ENCODE data around the gene AFF3. TPM values are rescaled to one million over a fixed set of nuclear protein-coding genes. Genes with fewer than 3 reads are reported as not detected.

Gene AFF3
- total and polyA plus RNA-seq, 4 donors = 0.48 to 5.3 (median 2.3) TPM

DNA sequence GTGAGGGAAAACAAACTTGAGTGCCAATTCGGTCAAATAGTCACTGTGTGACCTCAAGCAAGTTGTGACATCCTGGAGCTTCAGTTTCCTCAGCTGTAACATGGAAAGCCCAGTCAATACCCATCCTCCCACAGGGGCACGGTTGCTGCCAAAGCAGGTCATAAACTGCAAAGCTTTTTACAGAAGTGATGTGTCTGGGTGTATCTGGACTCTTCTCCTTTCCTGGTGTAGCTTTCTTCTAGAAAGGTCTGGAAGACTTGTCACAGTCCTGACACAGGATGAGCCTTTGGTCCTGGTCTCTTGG, 4.2 kb upstream of the AFF3 start:
- WGBS = 70% methylated on average over 2 of the region's 2 CpGs
- no peaks in the 10 kb centered on the region for H3K27me3 ChIP-seq (ENCODE audit: control insufficient read depth in 4 of 4, insufficient read depth in 4 of 4, low read length in 3 of 4)
- no peak overlapping the region for H3K4me3 ChIP-seq (ENCODE audit: low read depth in 1 of 3, low read length in 3 of 3)
- no peak for DNase-seq (ENCODE audit: low spot score)
- no peak overlapping the region for H3K9ac ChIP-seq (ENCODE audit: low read depth in 1 of 2, low read length in 2 of 2)
- no peaks in the 10 kb centered on the region for H3K4me1 ChIP-seq (ENCODE audit: control insufficient read depth in 4 of 4, insufficient read depth in 4 of 4, low read length in 3 of 4)
- H3K9me3 ChIP-seq (ENCODE audit: control insufficient read depth in 4 of 4, low read length in 3 of 4) = no peaks in the 10 kb centered on the region
- no peak overlapping the region for H3K27ac ChIP-seq (ENCODE audit: low read depth in 1 of 2, low read length in 2 of 2)
- H3K36me3 ChIP-seq (ENCODE audit: control insufficient read depth in 4 of 4, insufficient read depth in 3 of 4, low read depth in 1 of 4, low read length in 3 of 4) = no peaks in the 10 kb centered on the region
- no peak for TF ChIP-seq TAF1 (conservative IDR thresholded peaks at IDR 0.05)
- no peak for TF ChIP-seq HNF4A (conservative IDR thresholded peaks at IDR 0.05)
- no peak for TF ChIP-seq RAD21 (IDR thresholded peaks at IDR 0.05)
- no peak for TF ChIP-seq FOXA2 (IDR thresholded peaks at IDR 0.05)
- no peak for TF ChIP-seq NR2F2 (IDR thresholded peaks at IDR 0.05)
- peak in 1 of 2 donors; percentile 7 for TF ChIP-seq RXRA (IDR thresholded peaks at IDR 0.05)
- no peak for TF ChIP-seq YY1 (IDR thresholded peaks at IDR 0.05)
- TF ChIP-seq, protein P1, sequence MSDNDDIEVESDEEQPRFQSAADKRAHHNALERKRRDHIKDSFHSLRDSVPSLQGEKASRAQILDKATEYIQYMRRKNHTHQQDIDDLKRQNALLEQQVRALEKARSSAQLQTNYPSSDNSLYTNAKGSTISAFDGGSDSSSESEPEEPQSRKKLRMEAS (IDR thresholded peaks at IDR 0.05) = no peak

DNA sequence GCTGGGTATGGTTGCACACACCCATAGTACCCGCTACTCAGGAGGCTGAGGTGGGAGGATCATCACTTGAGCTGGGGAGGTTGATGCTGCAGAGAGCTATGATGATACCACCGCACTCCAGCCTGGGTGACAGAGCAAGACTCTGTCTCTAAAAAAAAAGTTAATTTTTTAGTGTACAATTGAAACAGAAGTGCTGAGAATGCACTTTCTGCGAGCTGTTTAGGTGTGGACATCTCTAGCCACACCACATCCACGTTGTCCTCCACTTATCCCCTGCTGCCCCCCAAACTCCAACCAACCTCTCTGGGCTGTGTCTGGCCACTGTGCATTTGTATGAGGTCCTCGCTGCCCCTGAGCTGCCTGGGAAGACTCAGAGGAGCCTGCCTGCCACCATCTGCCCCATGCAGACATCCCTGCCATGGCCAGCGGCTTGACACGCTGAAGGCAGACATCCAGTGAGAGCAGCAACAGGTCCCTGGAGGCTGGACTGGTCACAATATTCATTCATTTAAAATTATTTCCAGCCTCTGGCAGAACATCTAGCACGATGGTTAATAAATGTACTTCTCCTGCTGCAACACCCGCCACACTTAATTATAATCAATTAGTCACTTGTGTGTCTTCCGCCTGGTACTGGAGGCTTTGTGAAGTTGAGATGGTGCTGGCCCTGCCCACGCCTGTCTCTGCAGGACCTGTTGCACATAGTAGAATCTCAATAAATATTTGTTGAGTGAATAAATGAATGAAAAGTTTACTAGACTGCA, 3.7 kb upstream of the AFF3 start:
- WGBS = 94% methylated on average over 11 of the region's 11 CpGs
- no peak overlapping the region for H3K4me3 ChIP-seq (ENCODE audit: low read depth in 1 of 3, low read length in 3 of 3)
- H3K4me1 ChIP-seq (ENCODE audit: control insufficient read depth in 4 of 4, insufficient read depth in 4 of 4, low read length in 3 of 4) = no peaks in the 10 kb centered on the region
- TF ChIP-seq, protein P2, sequence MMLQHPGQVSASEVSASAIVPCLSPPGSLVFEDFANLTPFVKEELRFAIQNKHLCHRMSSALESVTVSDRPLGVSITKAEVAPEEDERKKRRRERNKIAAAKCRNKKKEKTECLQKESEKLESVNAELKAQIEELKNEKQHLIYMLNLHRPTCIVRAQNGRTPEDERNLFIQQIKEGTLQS (IDR thresholded peaks at IDR 0.05) = no peak
- TF ChIP-seq, protein P1 (IDR thresholded peaks at IDR 0.05) = no peak
- TF ChIP-seq, protein P3, sequence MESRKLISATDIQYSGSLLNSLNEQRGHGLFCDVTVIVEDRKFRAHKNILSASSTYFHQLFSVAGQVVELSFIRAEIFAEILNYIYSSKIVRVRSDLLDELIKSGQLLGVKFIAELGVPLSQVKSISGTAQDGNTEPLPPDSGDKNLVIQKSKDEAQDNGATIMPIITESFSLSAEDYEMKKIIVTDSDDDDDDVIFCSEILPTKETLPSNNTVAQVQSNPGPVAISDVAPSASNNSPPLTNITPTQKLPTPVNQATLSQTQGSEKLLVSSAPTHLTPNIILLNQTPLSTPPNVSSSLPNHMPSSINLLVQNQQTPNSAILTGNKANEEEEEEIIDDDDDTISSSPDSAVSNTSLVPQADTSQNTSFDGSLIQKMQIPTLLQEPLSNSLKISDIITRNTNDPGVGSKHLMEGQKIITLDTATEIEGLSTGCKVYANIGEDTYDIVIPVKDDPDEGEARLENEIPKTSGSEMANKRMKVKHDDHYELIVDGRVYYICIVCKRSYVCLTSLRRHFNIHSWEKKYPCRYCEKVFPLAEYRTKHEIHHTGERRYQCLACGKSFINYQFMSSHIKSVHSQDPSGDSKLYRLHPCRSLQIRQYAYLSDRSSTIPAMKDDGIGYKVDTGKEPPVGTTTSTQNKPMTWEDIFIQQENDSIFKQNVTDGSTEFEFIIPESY (IDR thresholded peaks at IDR 0.05) = no peak
- TF ChIP-seq RAD21 (IDR thresholded peaks at IDR 0.05) (no peak), FOXA1 (IDR thresholded peaks at IDR 0.05) (no peak), GABPA (IDR thresholded peaks at IDR 0.05 in 1 of 2, conservative IDR thresholded peaks at IDR 0.05 in 1 of 2) (no peak), RXRA (IDR thresholded peaks at IDR 0.05) (no peak), TAF1 (conservative IDR thresholded peaks at IDR 0.05) (no peak), FOXA2 (IDR thresholded peaks at IDR 0.05) (no peak), NR2F2 (IDR thresholded peaks at IDR 0.05) (no peak), JUND (IDR thresholded peaks at IDR 0.05) (no peak), YY1 (IDR thresholded peaks at IDR 0.05) (no peak), HNF4G (IDR thresholded peaks at IDR 0.05) (no peak), SP1 (IDR thresholded peaks at IDR 0.05) (no peak), HNF4A (conservative IDR thresholded peaks at IDR 0.05) (no peak)
- TF ChIP-seq, protein P4, sequence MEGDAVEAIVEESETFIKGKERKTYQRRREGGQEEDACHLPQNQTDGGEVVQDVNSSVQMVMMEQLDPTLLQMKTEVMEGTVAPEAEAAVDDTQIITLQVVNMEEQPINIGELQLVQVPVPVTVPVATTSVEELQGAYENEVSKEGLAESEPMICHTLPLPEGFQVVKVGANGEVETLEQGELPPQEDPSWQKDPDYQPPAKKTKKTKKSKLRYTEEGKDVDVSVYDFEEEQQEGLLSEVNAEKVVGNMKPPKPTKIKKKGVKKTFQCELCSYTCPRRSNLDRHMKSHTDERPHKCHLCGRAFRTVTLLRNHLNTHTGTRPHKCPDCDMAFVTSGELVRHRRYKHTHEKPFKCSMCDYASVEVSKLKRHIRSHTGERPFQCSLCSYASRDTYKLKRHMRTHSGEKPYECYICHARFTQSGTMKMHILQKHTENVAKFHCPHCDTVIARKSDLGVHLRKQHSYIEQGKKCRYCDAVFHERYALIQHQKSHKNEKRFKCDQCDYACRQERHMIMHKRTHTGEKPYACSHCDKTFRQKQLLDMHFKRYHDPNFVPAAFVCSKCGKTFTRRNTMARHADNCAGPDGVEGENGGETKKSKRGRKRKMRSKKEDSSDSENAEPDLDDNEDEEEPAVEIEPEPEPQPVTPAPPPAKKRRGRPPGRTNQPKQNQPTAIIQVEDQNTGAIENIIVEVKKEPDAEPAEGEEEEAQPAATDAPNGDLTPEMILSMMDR (IDR thresholded peaks at IDR 0.05; ENCODE audit: low read depth, low read length, missing input control) = no peak
- TF ChIP-seq, protein P5, sequence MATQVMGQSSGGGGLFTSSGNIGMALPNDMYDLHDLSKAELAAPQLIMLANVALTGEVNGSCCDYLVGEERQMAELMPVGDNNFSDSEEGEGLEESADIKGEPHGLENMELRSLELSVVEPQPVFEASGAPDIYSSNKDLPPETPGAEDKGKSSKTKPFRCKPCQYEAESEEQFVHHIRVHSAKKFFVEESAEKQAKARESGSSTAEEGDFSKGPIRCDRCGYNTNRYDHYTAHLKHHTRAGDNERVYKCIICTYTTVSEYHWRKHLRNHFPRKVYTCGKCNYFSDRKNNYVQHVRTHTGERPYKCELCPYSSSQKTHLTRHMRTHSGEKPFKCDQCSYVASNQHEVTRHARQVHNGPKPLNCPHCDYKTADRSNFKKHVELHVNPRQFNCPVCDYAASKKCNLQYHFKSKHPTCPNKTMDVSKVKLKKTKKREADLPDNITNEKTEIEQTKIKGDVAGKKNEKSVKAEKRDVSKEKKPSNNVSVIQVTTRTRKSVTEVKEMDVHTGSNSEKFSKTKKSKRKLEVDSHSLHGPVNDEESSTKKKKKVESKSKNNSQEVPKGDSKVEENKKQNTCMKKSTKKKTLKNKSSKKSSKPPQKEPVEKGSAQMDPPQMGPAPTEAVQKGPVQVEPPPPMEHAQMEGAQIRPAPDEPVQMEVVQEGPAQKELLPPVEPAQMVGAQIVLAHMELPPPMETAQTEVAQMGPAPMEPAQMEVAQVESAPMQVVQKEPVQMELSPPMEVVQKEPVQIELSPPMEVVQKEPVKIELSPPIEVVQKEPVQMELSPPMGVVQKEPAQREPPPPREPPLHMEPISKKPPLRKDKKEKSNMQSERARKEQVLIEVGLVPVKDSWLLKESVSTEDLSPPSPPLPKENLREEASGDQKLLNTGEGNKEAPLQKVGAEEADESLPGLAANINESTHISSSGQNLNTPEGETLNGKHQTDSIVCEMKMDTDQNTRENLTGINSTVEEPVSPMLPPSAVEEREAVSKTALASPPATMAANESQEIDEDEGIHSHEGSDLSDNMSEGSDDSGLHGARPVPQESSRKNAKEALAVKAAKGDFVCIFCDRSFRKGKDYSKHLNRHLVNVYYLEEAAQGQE (IDR thresholded peaks at IDR 0.05) = no peak
- H3K27ac ChIP-seq (ENCODE audit: low read depth in 1 of 2, low read length in 2 of 2) = no peak overlapping the region
- no peaks in the 10 kb centered on the region for H3K36me3 ChIP-seq (ENCODE audit: control insufficient read depth in 4 of 4, insufficient read depth in 3 of 4, low read depth in 1 of 4, low read length in 3 of 4)
- no peaks in the 10 kb centered on the region for H3K9me3 ChIP-seq (ENCODE audit: control insufficient read depth in 4 of 4, low read length in 3 of 4)
- no peak overlapping the region for H3K9ac ChIP-seq (ENCODE audit: low read depth in 1 of 2, low read length in 2 of 2)
- no peaks in the 10 kb centered on the region for H3K27me3 ChIP-seq (ENCODE audit: control insufficient read depth in 4 of 4, insufficient read depth in 4 of 4, low read length in 3 of 4)
- DNase-seq (ENCODE audit: low spot score) = no peak

Data from liver (tissue), 9 donors.